Mesenchymal stem cell (in vitro differentiated cells and primary cell): Measurements from ENCODE around the gene ZSWIM6.

Experiments
- DNase-seq: peaks from one replicate; pipeline ENCODE4 v3.0.0-alpha.2; 2013
- H2AFZ ChIP-seq: one replicate; pipeline ENCODE4 v1.6.1; 2013; ENCODE audit warnings: low read depth, mild to moderate bottlenecking, control low read depth, inconsistent platforms, low read length, moderate library complexity
- H2AK5ac ChIP-seq: 2 replicates; pipeline ENCODE4 v1.6.1; 2013; ENCODE audit warnings: low read length, moderate library complexity, mild to moderate bottlenecking, inconsistent platforms; ENCODE audit not compliant: severe bottlenecking
- H2BK120ac ChIP-seq: one replicate; pipeline ENCODE4 v1.6.1; 2013; ENCODE audit warnings: low read depth, mild to moderate bottlenecking, inconsistent platforms, low read length, moderate library complexity
- H2BK12ac ChIP-seq, 2 experiments: one replicate each; pipeline ENCODE4 v1.6.1; 2013; ENCODE audit warnings: inconsistent platforms in 2 of 2, low read length in 2 of 2, mild to moderate bottlenecking in 2 of 2, moderate library complexity in 2 of 2, control low read depth in 1 of 2
- H2BK15ac ChIP-seq: one replicate; pipeline ENCODE4 v1.6.1; 2013; ENCODE audit warnings: mild to moderate bottlenecking, low read depth, inconsistent platforms; ENCODE audit not compliant: poor library complexity, severe bottlenecking
- H2BK5ac ChIP-seq: 2 replicates; pipeline ENCODE4 v1.6.1; 2013; ENCODE audit warnings: low read depth, mild to moderate bottlenecking, low read length, control low read depth, inconsistent platforms; ENCODE audit not compliant: poor library complexity, severe bottlenecking
- H3K14ac ChIP-seq, 2 experiments: one replicate each; pipeline ENCODE4 v1.6.1; 2013; ENCODE audit warnings: inconsistent platforms in 2 of 2, low read length in 2 of 2, control low read depth in 1 of 2, mild to moderate bottlenecking in 1 of 2, moderate library complexity in 1 of 2
- H3K18ac ChIP-seq, 2 experiments: one replicate each; pipeline ENCODE4 v1.6.1; 2013; ENCODE audit warnings: inconsistent platforms in 2 of 2, low read length in 2 of 2, control low read depth in 1 of 2, low read depth in 1 of 2, mild to moderate bottlenecking in 1 of 2
- H3K23ac ChIP-seq, 2 experiments: one replicate each; pipeline ENCODE4 v1.6.1; 2013; ENCODE audit warnings: inconsistent platforms in 2 of 2, low read length in 2 of 2, mild to moderate bottlenecking in 2 of 2, moderate library complexity in 2 of 2, control low read depth in 1 of 2
- H3K27ac ChIP-seq: 2 replicates; pipeline ENCODE4 v1.5.1; 2013; ENCODE audit warnings: mild to moderate bottlenecking, moderate library complexity, low read length, control low read depth, inconsistent platforms; ENCODE audit not compliant: poor library complexity, severe bottlenecking
- H3K27me3 ChIP-seq, 2 experiments: 2 replicates each; pipeline versions ENCODE4 v1.6.1 to v1.7.0; 2013; ENCODE audit warnings: low read length in 2 of 2, mild to moderate bottlenecking in 2 of 2, moderate library complexity in 2 of 2, control low read depth in 1 of 2, inconsistent platforms in 1 of 2; ENCODE audit not compliant: control insufficient read depth in 1 of 2, insufficient read depth in 1 of 2
- H3K36me3 ChIP-seq, 2 experiments: 2 replicates each; pipeline versions ENCODE4 v1.6.1 to v1.7.0; 2013; ENCODE audit warnings: low read length in 2 of 2, control low read depth in 1 of 2, inconsistent platforms in 1 of 2, low read depth in 1 of 2, mild to moderate bottlenecking in 1 of 2; ENCODE audit not compliant: insufficient read depth in 2 of 2, control insufficient read depth in 1 of 2
- H3K4ac ChIP-seq, 2 experiments: one replicate each; pipeline ENCODE4 v1.6.1; 2013; ENCODE audit warnings: inconsistent platforms in 2 of 2, low read length in 2 of 2, mild to moderate bottlenecking in 2 of 2, moderate library complexity in 2 of 2, control low read depth in 1 of 2, low read depth in 1 of 2
- H3K4me1 ChIP-seq: 2 replicates; pipeline ENCODE4 v1.6.1; 2013; ENCODE audit warnings: low read depth, low read length, control low read depth; ENCODE audit not compliant: control insufficient read depth, insufficient read depth
- H3K4me2 ChIP-seq: 2 replicates; pipeline ENCODE4 v1.6.1; 2013; ENCODE audit warnings: low read length, mild to moderate bottlenecking, inconsistent platforms; ENCODE audit not compliant: poor library complexity, severe bottlenecking
- H3K4me3 ChIP-seq, 2 experiments: 2 replicates each; pipeline versions ENCODE4 v1.5.1 to v1.7.0; 2013; ENCODE audit warnings: low read length in 2 of 2, mild to moderate bottlenecking in 2 of 2, control low read depth in 1 of 2, low read depth in 1 of 2; ENCODE audit not compliant: insufficient read depth in 1 of 2
- H3K79me1 ChIP-seq: replicated peaks from 2 replicates; pipeline ENCODE4 v1.6.1; 2013; ENCODE audit warnings: mild to moderate bottlenecking, control low read depth, low read length, inconsistent platforms; ENCODE audit not compliant: poor library complexity, severe bottlenecking
- H3K9ac ChIP-seq: 2 replicates; pipeline ENCODE4 v1.7.0; 2013; ENCODE audit warnings: mild to moderate bottlenecking, low read length, moderate library complexity
- H3K9me3 ChIP-seq: 2 replicates; pipeline ENCODE4 v1.7.0; 2013; ENCODE audit warnings: mild to moderate bottlenecking, low read length; ENCODE audit not compliant: control insufficient read depth
- H4K8ac ChIP-seq: one replicate; pipeline ENCODE4 v1.6.1; 2013; ENCODE audit warnings: inconsistent platforms, mild to moderate bottlenecking, low read length, moderate library complexity
- H4K91ac ChIP-seq: one replicate; pipeline ENCODE4 v1.6.1; 2013; ENCODE audit warnings: mild to moderate bottlenecking, low read length, inconsistent platforms
- WGBS: methylation state at CpG from one replicate; pipeline ENCODE4 v1.1.7; 2013; ENCODE audit warnings: mixed read lengths; 5-methylcytosine and 5-hydroxymethylcytosine counted together

Gene ZSWIM6

GRCh38 chr5:61472172-61472958, 140.3 kb downstream of the ZSWIM6 start:
- H3K4ac ChIP-seq: no peak overlapping the region
- H3K79me1 ChIP-seq: peaks cover 23% of the 10 kb centered on the region
- no peak overlapping the region for H2BK15ac ChIP-seq
- no peak overlapping the region for H4K91ac ChIP-seq
- no peak overlapping the region for H3K18ac ChIP-seq
- no peak overlapping the region for H4K8ac ChIP-seq
- no peak overlapping the region for H3K4me3 ChIP-seq
- H2BK12ac ChIP-seq: no peak overlapping the region
- H3K14ac ChIP-seq: no peak overlapping the region
- no peak overlapping the region for H3K23ac ChIP-seq
- H2AK5ac ChIP-seq: no peak overlapping the region
- H2BK5ac ChIP-seq: no peak overlapping the region
- no peak overlapping the region for H2AFZ ChIP-seq
- peaks cover 0 to 37% of the 10 kb centered on the region in 2 experiments for H3K36me3 ChIP-seq
- 98% methylated on average over 7 of the region's 7 CpGs for WGBS
- H3K9me3 ChIP-seq: no peaks in the 10 kb centered on the region
- no peak overlapping the region for H3K9ac ChIP-seq
- no peak for DNase-seq
- H3K27me3 ChIP-seq: no peaks in the 10 kb centered on the region
- H3K4me1 ChIP-seq: peaks cover 1% of the 10 kb centered on the region
- no peak overlapping the region for H3K27ac ChIP-seq
- no peak overlapping the region for H2BK120ac ChIP-seq
- no peak overlapping the region for H3K4me2 ChIP-seq

DNA sequence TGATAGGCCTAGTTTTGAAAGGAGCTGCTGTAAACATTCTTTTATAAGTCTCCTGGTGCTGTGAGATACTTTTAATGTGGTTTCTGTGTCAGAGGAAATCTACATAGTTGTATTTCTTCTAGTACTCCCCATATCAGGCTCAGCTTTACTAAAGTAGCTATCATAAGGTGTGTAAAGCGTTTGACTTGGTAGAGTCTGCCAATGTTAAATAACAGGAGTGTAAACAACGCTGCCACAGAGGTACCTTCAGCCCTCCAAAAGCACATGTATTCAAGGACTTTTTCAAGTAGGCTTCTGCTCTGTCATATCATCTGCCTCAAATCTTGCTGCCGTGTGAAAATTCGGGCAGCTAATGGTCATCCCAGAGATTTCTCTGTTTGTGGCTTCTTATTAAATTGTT, 142.7 kb downstream of the ZSWIM6 start:
- H4K8ac ChIP-seq: no peak overlapping the region
- H3K9me3 ChIP-seq: no peaks in the 10 kb centered on the region
- DNase-seq: no peak
- H3K4me2 ChIP-seq: no peak overlapping the region
- H3K4me3 ChIP-seq: no peak overlapping the region
- no peak overlapping the region for H3K4ac ChIP-seq
- no peak overlapping the region for H2AK5ac ChIP-seq
- H3K79me1 ChIP-seq: peaks cover 30% of the 10 kb centered on the region
- H2AFZ ChIP-seq: no peak overlapping the region
- no peak overlapping the region for H3K27ac ChIP-seq
- peaks cover 1% of the 10 kb centered on the region for H3K4me1 ChIP-seq
- no peak overlapping the region for H2BK12ac ChIP-seq
- no peak overlapping the region for H2BK15ac ChIP-seq
- no peak overlapping the region for H2BK5ac ChIP-seq
- H4K91ac ChIP-seq: no peak overlapping the region
- no peak overlapping the region for H3K9ac ChIP-seq
- 100% methylated on average over 3 of the region's 4 CpGs for WGBS
- no peak overlapping the region for H3K23ac ChIP-seq
- no peak overlapping the region for H2BK120ac ChIP-seq
- H3K14ac ChIP-seq: no peak overlapping the region
- no peak overlapping the region for H3K18ac ChIP-seq
- peaks cover 0 to 49% of the 10 kb centered on the region in 2 experiments for H3K36me3 ChIP-seq
- no peaks in the 10 kb centered on the region for H3K27me3 ChIP-seq

DNA sequence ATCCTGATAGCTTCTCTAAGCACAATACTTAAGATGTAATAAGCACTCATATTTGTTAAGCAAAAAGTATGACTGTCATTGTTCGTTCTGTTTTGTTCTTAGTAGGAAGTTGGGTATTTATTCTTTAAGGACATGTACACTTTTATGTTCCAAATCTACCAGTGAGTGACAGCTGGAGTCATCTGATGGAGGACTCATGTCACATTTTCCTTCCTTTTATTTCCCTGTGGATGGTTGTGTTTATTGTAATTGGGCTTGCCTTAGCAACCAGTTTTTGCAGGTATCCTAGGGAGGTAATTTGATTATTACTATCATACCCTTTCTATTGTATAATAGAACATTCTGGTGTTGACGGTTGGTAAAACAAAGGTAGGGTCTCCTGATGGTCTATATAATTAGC, 145.7 kb downstream of the ZSWIM6 start:
- Histone ChIP-seq H4K91ac (no peak overlapping the region), H2AK5ac (no peak overlapping the region), H4K8ac (no peak overlapping the region), H2BK12ac (no peak overlapping the region), H2BK15ac (no peak overlapping the region), H3K79me1 (peaks cover 27% of the 10 kb centered on the region), H3K9ac (no peak overlapping the region), H3K4me1 (peaks cover 1% of the 10 kb centered on the region), H3K4me3 (no peak overlapping the region), H3K27me3 (no peaks in the 10 kb centered on the region), H3K9me3 (no peaks in the 10 kb centered on the region), H3K36me3 (peaks cover 0 to 53% of the 10 kb centered on the region in 2 experiments), H2BK120ac (no peak overlapping the region), H3K14ac (no peak overlapping the region), H2BK5ac (no peak overlapping the region), H3K27ac (no peak overlapping the region), H2AFZ (no peak overlapping the region), H3K4me2 (no peak overlapping the region), H3K18ac (no peak overlapping the region), H3K4ac (no peak overlapping the region), H3K23ac (no peak overlapping the region)
- no CpG with 5 or more reads among the region's 2 CpGs for WGBS
- no peak for DNase-seq

DNA sequence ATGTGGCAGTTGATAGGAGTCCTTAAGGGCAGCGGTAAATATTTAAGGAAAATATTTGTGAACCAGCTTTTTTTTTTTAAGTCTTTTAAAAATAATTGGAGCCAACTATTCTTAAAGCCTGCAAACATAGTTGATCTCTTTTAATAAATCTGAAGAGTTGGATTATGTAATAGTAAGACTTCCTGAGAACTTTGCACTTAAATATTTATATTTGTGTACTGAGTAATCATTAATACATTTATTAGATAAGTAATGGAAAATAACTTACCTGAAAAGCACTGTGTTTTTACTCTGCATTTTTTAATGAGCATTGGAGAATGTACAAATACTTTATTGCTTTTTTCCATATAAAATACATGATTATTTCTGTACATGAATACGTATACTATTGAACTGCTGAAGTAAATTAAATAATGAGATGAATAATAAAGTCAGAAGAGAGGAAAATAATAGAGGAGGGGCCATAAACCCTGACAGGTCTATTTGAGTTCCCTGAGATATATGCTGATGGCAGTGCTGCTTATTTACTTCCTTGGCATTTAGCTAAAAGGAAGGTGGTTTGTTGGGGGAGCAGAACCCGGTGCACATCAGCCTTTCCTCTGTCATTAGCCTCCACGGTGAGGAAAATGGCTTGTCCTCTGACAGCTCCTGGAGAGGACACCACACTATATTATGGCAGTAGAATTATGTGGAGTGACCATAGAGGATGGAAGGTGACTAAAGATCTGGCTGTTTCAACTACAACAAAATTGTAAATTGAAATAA, 148.0 kb downstream of the ZSWIM6 start:
- Histone ChIP-seq H3K36me3 (peaks cover 0 to 48% of the 10 kb centered on the region in 2 experiments), H2AK5ac (no peak overlapping the region), H3K4me2 (peak overlapping the region; percentile 34), H2BK5ac (no peak overlapping the region), H2BK120ac (no peak overlapping the region), H3K9ac (no peak overlapping the region), H2BK15ac (no peak overlapping the region), H3K9me3 (no peaks in the 10 kb centered on the region), H3K4me3 (no peak overlapping the region), H2BK12ac (no peak overlapping the region), H3K4ac (no peak overlapping the region), H4K91ac (no peak overlapping the region), H3K27ac (no peak overlapping the region), H3K4me1 (no peaks in the 10 kb centered on the region), H4K8ac (no peak overlapping the region), H2AFZ (no peak overlapping the region), H3K18ac (no peak overlapping the region), H3K14ac (no peak overlapping the region), H3K23ac (peak overlapping the region in 1 of 2 experiments; percentile 83), H3K27me3 (no peaks in the 10 kb centered on the region), H3K79me1 (peaks cover 34% of the 10 kb centered on the region)
- DNase-seq: no peak
- WGBS: 93% methylated on average over 3 of the region's 4 CpGs
